GM23338 (cell line): Measurements from ENCODE around the gene PGA3. TPM values are rescaled to one million over a fixed set of nuclear protein-coding genes. Genes with fewer than 3 reads are reported as not detected.

Experiments
- ATAC-seq: fragments of 200-7000 bp; cut with Tn5 transposase; 3 replicates; pipeline ENCODE4 v1.9.1; 2020
- DNase-seq: peaks from one replicate; pipeline ENCODE4 v3.0.0-alpha.2; 2015; ENCODE audit warnings: low spot score
- H2AFZ ChIP-seq: fragments of 200-600 bp; sonication (generic); 2 replicates; pipeline ENCODE4 v1.8.0; 2016; ENCODE audit warnings: antibody characterized with exemption, mild to moderate bottlenecking, moderate library complexity
- H3F3A ChIP-seq: fragments of 200-600 bp; sonication (generic); replicated peaks from 2 replicates; pipeline ENCODE4 v1.8.0; 2017; ENCODE audit warnings: antibody characterized with exemption, mixed run types, low read depth
- H3K27ac ChIP-seq: fragments of 200-600 bp; sonication (generic); 2 replicates; pipeline ENCODE4 v1.6.1; 2016; ENCODE audit warnings: low read depth
- H3K27me3 ChIP-seq: fragments of 200-600 bp; sonication (generic); 2 replicates; pipeline ENCODE4 v1.8.0; 2016; ENCODE audit warnings: mild to moderate bottlenecking, mixed run types, moderate library complexity; ENCODE audit not compliant: insufficient read depth
- H3K36me3 ChIP-seq: fragments of 200-600 bp; sonication (generic); 2 replicates; pipeline ENCODE4 v1.8.0; 2016; ENCODE audit warnings: mild to moderate bottlenecking; ENCODE audit not compliant: insufficient read depth
- H3K4me1 ChIP-seq: fragments of 200-600 bp; sonication (generic); 2 replicates; pipeline ENCODE4 v1.8.0; 2016; ENCODE audit warnings: mild to moderate bottlenecking, moderate library complexity; ENCODE audit not compliant: insufficient read depth
- H3K4me2 ChIP-seq: fragments of 200-600 bp; sonication (generic); 2 replicates; pipeline ENCODE4 v1.7.1; 2017; ENCODE audit warnings: mixed run types
- H3K4me3 ChIP-seq: fragments of 200-600 bp; sonication (generic); 2 replicates; pipeline ENCODE4 v1.6.1; 2016; ENCODE audit warnings: mixed run types
- H3K79me2 ChIP-seq: fragments of 200-600 bp; sonication (generic); replicated peaks from 2 replicates; pipeline ENCODE4 v1.8.0; 2017; ENCODE audit warnings: mild to moderate bottlenecking; ENCODE audit not compliant: insufficient read depth
- H3K9me2 ChIP-seq: fragments of 200-600 bp; sonication (generic); 2 replicates; pipeline ENCODE4 v1.8.0; 2017; ENCODE audit not compliant: insufficient read depth
- H4K20me1 ChIP-seq: fragments of 200-600 bp; sonication (generic); replicated peaks from 2 replicates; pipeline ENCODE4 v1.8.0; 2017; ENCODE audit warnings: mild to moderate bottlenecking; ENCODE audit not compliant: insufficient read depth
- H3K27ac Mint-ChIP-seq: 2 replicates; pipeline ENCODE4 v1.8.0; 2020; ENCODE audit warnings: inconsistent platforms, mild to moderate bottlenecking, moderate library complexity, mixed read lengths
- H3K27me3 Mint-ChIP-seq: 3 replicates; pipeline ENCODE4 v1.8.0; 2022; ENCODE audit warnings: low read depth, mild to moderate bottlenecking, moderate library complexity, mixed read lengths, inconsistent platforms; ENCODE audit not compliant: insufficient read depth, poor library complexity
- H3K36me3 Mint-ChIP-seq: 3 replicates; pipeline ENCODE4 v1.8.0; 2021; ENCODE audit warnings: low read depth, mild to moderate bottlenecking, inconsistent platforms, moderate library complexity, mixed read lengths
- H3K4me1 Mint-ChIP-seq: 3 replicates; pipeline ENCODE4 v1.8.0; 2020; ENCODE audit warnings: mild to moderate bottlenecking, inconsistent platforms, mixed read lengths
- H3K4me3 Mint-ChIP-seq: 3 replicates; pipeline ENCODE4 v1.8.0; 2021; ENCODE audit warnings: moderate library complexity, mild to moderate bottlenecking, inconsistent platforms, mixed read lengths
- H3K9me3 Mint-ChIP-seq: 3 replicates; pipeline ENCODE4 v1.8.0; 2020; ENCODE audit warnings: moderate library complexity, mild to moderate bottlenecking, inconsistent platforms, mixed read lengths
- CREB1 ChIP-seq: fragments of 250-450 bp; sonication (Bioruptor Pico); IDR thresholded peaks from 2 replicates; pipeline ENCODE4 v1.5.0; 2020; ENCODE audit warnings: low read depth, mild to moderate bottlenecking, moderate library complexity
- ETS1 ChIP-seq: IDR thresholded peaks from 2 replicates; pipeline ENCODE4 v1.6.1; 2016; ENCODE audit warnings: antibody characterized with exemption
- EZH2 ChIP-seq: fragments of 200-600 bp; sonication (generic); IDR thresholded peaks from one replicate; pipeline ENCODE4 v1.8.0; 2017; ENCODE audit warnings: antibody characterized with exemption, mild to moderate bottlenecking, low read depth; ENCODE audit not compliant: unreplicated experiment
- EZH2phosphoT487 ChIP-seq: fragments of 200-600 bp; sonication (generic); IDR thresholded peaks from one replicate; pipeline ENCODE4 v1.8.1; 2018; ENCODE audit warnings: antibody characterized with exemption; ENCODE audit not compliant: unreplicated experiment
- JUNB ChIP-seq: IDR thresholded peaks from one replicate; pipeline ENCODE4 v1.6.1; 2016; ENCODE audit warnings: antibody characterized with exemption; ENCODE audit not compliant: unreplicated experiment
- NANOG ChIP-seq: IDR thresholded peaks from 2 replicates; pipeline ENCODE4 v1.6.1; 2016; ENCODE audit warnings: antibody characterized with exemption, borderline replicate concordance
- POLR2AphosphoS5 ChIP-seq: IDR thresholded peaks from 2 replicates; pipeline ENCODE4 v1.6.1; 2016; ENCODE audit warnings: antibody characterized with exemption, low read depth
- REST ChIP-seq: IDR thresholded peaks from one replicate; pipeline ENCODE4 v1.6.1; 2018; ENCODE audit warnings: antibody characterized with exemption; ENCODE audit not compliant: unreplicated experiment
- STAT1 ChIP-seq: IDR thresholded peaks from one replicate; pipeline ENCODE4 v1.6.1; 2016; ENCODE audit warnings: antibody characterized with exemption; ENCODE audit not compliant: unreplicated experiment
- ZNF114 ChIP-seq: fragments of 250-450 bp; sonication (Bioruptor Pico); IDR thresholded peaks from 2 replicates; pipeline ENCODE4 v1.5.0; 2020; ENCODE audit warnings: mild to moderate bottlenecking, moderate library complexity
- ZNF331 ChIP-seq: fragments of 250-450 bp; sonication (Bioruptor Pico); IDR thresholded peaks from 2 replicates; pipeline ENCODE4 v1.5.0; 2020; ENCODE audit warnings: low read depth, mild to moderate bottlenecking, moderate library complexity
- ZNF462 ChIP-seq: fragments of 250-450 bp; sonication (Bioruptor Pico); IDR thresholded peaks from 2 replicates; pipeline ENCODE4 v1.5.0; 2020; ENCODE audit warnings: mild to moderate bottlenecking, moderate library complexity
- polyA plus RNA-seq: library from polyadenylated mRNA; unstranded; fragments of >200 nt; fragmentation: Nextera tagmentation; extraction: Ambion mirVana; gene quantifications from 2 replicates; pipeline ENCODE4 v1.2.1, GENCODE V29; 2016
- total RNA-seq: library from RNA; depleted of rRNA; stranded (reverse); fragments of >200 nt; shearing (Covaris generic); gene quantifications from 2 replicates; pipeline ENCODE4 v1.2.3, GENCODE V29; 2014
- TF ChIP-seq, protein P1 (sequence below), 2 experiments: fragments of 200-600 bp in 1 of 2; sonication (generic) in 1 of 2; conservative IDR thresholded peaks; 2 replicates each; pipeline versions ENCODE4 v1.5.1 to v1.6.1; 2016 to 2017; ENCODE audit warnings: antibody characterized with exemption in 2 of 2, low read depth in 2 of 2, mild to moderate bottlenecking in 2 of 2, moderate library complexity in 1 of 2

Gene PGA3
- total and polyA plus RNA-seq, 2 experiments from 2014 or later = 0.37 TPM; not detected in 1

DNA sequence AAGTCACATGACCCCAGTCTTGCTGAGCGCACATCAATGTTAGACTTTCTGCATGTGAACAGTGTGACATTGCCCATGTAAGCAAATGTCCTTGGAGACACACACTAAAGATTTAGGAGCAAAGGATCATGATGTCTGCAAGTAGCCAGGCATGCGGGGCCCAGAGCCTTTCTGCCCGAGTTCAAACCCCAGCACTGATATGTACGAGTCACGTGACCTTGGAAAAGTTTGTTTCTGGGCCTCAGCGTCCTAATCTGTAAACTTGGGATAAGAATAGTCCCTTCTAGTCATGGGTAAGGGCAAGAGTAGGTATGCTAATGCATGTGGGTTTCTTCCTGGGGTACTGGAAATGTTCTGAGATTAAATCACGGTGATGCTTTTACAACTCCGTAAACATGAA is 16.8 kb upstream of the PGA3 start:
- H3K27me3 Mint-ChIP-seq = peaks cover 8% of the 10 kb centered on the region

More for the DNA sequence above, 16.8 kb upstream of the PGA3 start:
- Histone ChIP-seq H3K27me3 (no peaks in the 10 kb centered on the region), H4K20me1 (no peaks in the 10 kb centered on the region), H3K4me3 (no peak overlapping the region), H3K9me2 (no peaks in the 10 kb centered on the region), H3K4me2 (no peak overlapping the region), H3K79me2 (no peaks in the 10 kb centered on the region), H3K4me1 (no peaks in the 10 kb centered on the region), H3K36me3 (no peaks in the 10 kb centered on the region), H3F3A (no peaks in the 10 kb centered on the region), H2AFZ (peak overlapping the region; percentile 63), H3K27ac (no peak overlapping the region)
- DNase-seq (no peak), ATAC-seq (no peak)
- no peaks in the 10 kb centered on the region for H3K36me3 Mint-ChIP-seq
- H3K4me3 Mint-ChIP-seq = no peak overlapping the region
- no peak for TF ChIP-seq REST
- TF ChIP-seq EZH2phosphoT487 = no peak
- TF ChIP-seq POLR2AphosphoS5 = no peak
- TF ChIP-seq ZNF114 (CRISPR knock-in tag) = no peak
- TF ChIP-seq STAT1 = no peak
- no peak for TF ChIP-seq CREB1 (CRISPR knock-in tag)
- TF ChIP-seq ZNF331 (CRISPR knock-in tag) = no peak
- no peak for TF ChIP-seq NANOG
- no peak for TF ChIP-seq JUNB
- TF ChIP-seq ETS1 = no peak
- TF ChIP-seq, protein P1, sequence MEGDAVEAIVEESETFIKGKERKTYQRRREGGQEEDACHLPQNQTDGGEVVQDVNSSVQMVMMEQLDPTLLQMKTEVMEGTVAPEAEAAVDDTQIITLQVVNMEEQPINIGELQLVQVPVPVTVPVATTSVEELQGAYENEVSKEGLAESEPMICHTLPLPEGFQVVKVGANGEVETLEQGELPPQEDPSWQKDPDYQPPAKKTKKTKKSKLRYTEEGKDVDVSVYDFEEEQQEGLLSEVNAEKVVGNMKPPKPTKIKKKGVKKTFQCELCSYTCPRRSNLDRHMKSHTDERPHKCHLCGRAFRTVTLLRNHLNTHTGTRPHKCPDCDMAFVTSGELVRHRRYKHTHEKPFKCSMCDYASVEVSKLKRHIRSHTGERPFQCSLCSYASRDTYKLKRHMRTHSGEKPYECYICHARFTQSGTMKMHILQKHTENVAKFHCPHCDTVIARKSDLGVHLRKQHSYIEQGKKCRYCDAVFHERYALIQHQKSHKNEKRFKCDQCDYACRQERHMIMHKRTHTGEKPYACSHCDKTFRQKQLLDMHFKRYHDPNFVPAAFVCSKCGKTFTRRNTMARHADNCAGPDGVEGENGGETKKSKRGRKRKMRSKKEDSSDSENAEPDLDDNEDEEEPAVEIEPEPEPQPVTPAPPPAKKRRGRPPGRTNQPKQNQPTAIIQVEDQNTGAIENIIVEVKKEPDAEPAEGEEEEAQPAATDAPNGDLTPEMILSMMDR (conservative IDR thresholded peaks at IDR 0.05; ENCODE audit: low read depth in 2 of 2) = no peak
- TF ChIP-seq EZH2 = no peak
- TF ChIP-seq ZNF462 = no peak
- H3K9me3 Mint-ChIP-seq = peaks cover 3% of the 10 kb centered on the region; the same call in 1 of the 3 replicates
- no peak overlapping the region for H3K27ac Mint-ChIP-seq
- no peaks in the 10 kb centered on the region for H3K4me1 Mint-ChIP-seq
